Esophagus squamous epithelium (tissue), 5 donors: Measurements from ENCODE around the gene HSPA12A. TPM values are rescaled to one million over a fixed set of nuclear protein-coding genes. Genes with fewer than 3 reads are reported as not detected.
"Not testable (repeated sequence)": the region's sequence is repeated elsewhere in the genome, so short reads cannot be mapped to it uniquely, and the experiment has no call there.

Source experiments
- DNase-seq: peaks from one replicate; lab custom pipeline; 2025; lab: John Stamatoyannopoulos, UW
- H3K27ac ChIP-seq, 4 donors: fragments of 200-600 bp; sonication (generic); one replicate each; pipeline ENCODE4 v1.5.1; 2016 to 2019; ENCODE audit warnings: mild to moderate bottlenecking in 1 of 4
- H3K27me3 ChIP-seq, 4 donors: fragments of 200-600 bp; sonication (generic); 1 replicate in 3 of 4; 2 replicates in 1 of 4; pipeline versions ENCODE4 v1.5.1 to v1.6.0; 2017 to 2021; ENCODE audit warnings: antibody characterized with exemption in 1 of 4
- H3K36me3 ChIP-seq, 3 donors: fragments of 200-600 bp; sonication (generic); one replicate each; pipeline ENCODE4 v1.5.1; 2016 to 2019
- H3K4me1 ChIP-seq, 3 donors: fragments of 200-600 bp; sonication (generic); one replicate each; pipeline ENCODE4 v1.5.1; 2017 to 2019
- H3K4me3 ChIP-seq, 4 donors: fragments of 200-600 bp; sonication (generic); 1 replicate in 3 of 4; 2 replicates in 1 of 4; pipeline ENCODE4 v1.5.1; 2016 to 2019; ENCODE audit warnings: mild to moderate bottlenecking in 2 of 4, moderate library complexity in 1 of 4
- H3K9me3 ChIP-seq, 3 donors: fragments of 200-600 bp; sonication (generic); one replicate each; pipeline ENCODE4 v1.5.1; 2016 to 2019
- POLR2A ChIP-seq, 4 donors: fragments of 450-650 bp; IDR thresholded peaks; one replicate each; pipeline ENCODE4 v1.6.1; 2017; ENCODE audit warnings: antibody characterized with exemption in 4 of 4, mild to moderate bottlenecking in 4 of 4, moderate library complexity in 3 of 4
- WGBS, 2 donors: methylation state at CpG; one replicate each; pipeline ENCODE4 v1.1.5; 2018; 5-methylcytosine and 5-hydroxymethylcytosine counted together
- intact Hi-C: fragments of 100-400 bp; cut with DNase I; formaldehyde crosslinking; loops from one replicate; pipeline ENCODE4 v1.15.0; 2022
- total RNA-seq, 4 donors: library from RNA; depleted of rRNA; stranded (reverse); fragments of >200 nt; gene quantifications; one replicate each; pipeline ENCODE4 v1.1.0, GENCODE V29; 2016
- TF ChIP-seq, protein P1 (sequence below), 6 experiments: fragments of 450-650 bp in 4 of 6; fragments of 200-600 bp in 2 of 6; sonication (generic) in 2 of 6; IDR thresholded peaks; one replicate each; pipeline ENCODE4 v1.5.1; 2016 to 2019; ENCODE audit warnings: antibody characterized with exemption in 6 of 6, mild to moderate bottlenecking in 4 of 6, moderate library complexity in 4 of 6
- donor health status: DM: yes; HTN: yes; CAD: no.

The HSPA12A gene
- total RNA-seq, 4 donors from 2014 or later = 1.9 to 5.9 (median 2.3) TPM

GRCh38 chr10:116713846-116714245 lies 28.5 kb downstream of the HSPA12A start:
- H3K9me3 ChIP-seq = no peaks in the 10 kb centered on the region
- no peak overlapping the region for H3K4me3 ChIP-seq
- peaks cover 0 to 9% (median 0%) of the 10 kb centered on the region in 3 donors for H3K4me1 ChIP-seq
- 47 to 56% methylated on average over 1 of the region's 1 CpG for WGBS, 2 donors
- TF ChIP-seq, protein P1, sequence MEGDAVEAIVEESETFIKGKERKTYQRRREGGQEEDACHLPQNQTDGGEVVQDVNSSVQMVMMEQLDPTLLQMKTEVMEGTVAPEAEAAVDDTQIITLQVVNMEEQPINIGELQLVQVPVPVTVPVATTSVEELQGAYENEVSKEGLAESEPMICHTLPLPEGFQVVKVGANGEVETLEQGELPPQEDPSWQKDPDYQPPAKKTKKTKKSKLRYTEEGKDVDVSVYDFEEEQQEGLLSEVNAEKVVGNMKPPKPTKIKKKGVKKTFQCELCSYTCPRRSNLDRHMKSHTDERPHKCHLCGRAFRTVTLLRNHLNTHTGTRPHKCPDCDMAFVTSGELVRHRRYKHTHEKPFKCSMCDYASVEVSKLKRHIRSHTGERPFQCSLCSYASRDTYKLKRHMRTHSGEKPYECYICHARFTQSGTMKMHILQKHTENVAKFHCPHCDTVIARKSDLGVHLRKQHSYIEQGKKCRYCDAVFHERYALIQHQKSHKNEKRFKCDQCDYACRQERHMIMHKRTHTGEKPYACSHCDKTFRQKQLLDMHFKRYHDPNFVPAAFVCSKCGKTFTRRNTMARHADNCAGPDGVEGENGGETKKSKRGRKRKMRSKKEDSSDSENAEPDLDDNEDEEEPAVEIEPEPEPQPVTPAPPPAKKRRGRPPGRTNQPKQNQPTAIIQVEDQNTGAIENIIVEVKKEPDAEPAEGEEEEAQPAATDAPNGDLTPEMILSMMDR (IDR thresholded peaks at IDR 0.05) = no peak
- no peak for TF ChIP-seq POLR2A (IDR thresholded peaks at IDR 0.05)
- no peaks in the 10 kb centered on the region for H3K27me3 ChIP-seq
- no peak for DNase-seq
- intact Hi-C loops = no loop called here
- no peak overlapping the region for H3K27ac ChIP-seq
- no peaks in the 10 kb centered on the region for H3K36me3 ChIP-seq

- H3K9me3 ChIP-seq = no peaks in the 10 kb centered on the region
- H3K27me3 ChIP-seq = no peaks in the 10 kb centered on the region
- peaks cover 0 to 13% (median 0%) of the 10 kb centered on the region in 3 donors for H3K4me1 ChIP-seq
- TF ChIP-seq, protein P1 (IDR thresholded peaks at IDR 0.05) = no peak
- no peak for TF ChIP-seq POLR2A (IDR thresholded peaks at IDR 0.05)
- no peaks in the 10 kb centered on the region for H3K36me3 ChIP-seq
- no peak overlapping the region for H3K27ac ChIP-seq
- intact Hi-C loops = no loop called here
- 70 to 91% methylated on average over 2 of the region's 2 CpGs for WGBS, 2 donors
- no peak overlapping the region for H3K4me3 ChIP-seq
- DNase-seq = no peak
Observed at GRCh38 chr10:116712989-116713543, 29.3 kb downstream of the HSPA12A start.

DNA sequence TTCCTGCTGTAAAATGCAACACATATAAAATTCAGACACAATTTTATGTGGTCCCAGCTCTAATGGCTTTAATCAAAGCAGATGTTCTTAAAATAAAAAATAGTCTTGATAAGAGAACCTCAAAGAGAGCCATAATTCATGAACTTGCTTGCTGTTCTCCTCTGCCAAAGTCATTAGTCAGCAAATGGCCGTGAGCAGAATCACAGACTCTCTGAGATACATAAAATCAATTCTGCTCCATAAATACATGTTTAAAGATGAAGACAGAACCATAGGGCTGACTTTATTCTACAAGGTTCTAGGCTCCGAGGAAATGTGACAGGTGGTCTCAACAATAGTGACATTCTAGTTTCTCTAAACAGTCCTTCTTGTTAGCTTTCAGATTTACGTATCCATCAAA lies 29.8 kb downstream of the HSPA12A start:
- DNase-seq = no peak
- Histone ChIP-seq H3K4me3 (no peak overlapping the region), H3K27ac (no peak overlapping the region), H3K9me3 (no peaks in the 10 kb centered on the region), H3K36me3 (no peaks in the 10 kb centered on the region), H3K4me1 (peaks cover 0 to 17% (median 0%) of the 10 kb centered on the region in 3 donors), H3K27me3 (no peaks in the 10 kb centered on the region)
- no peak for TF ChIP-seq POLR2A (IDR thresholded peaks at IDR 0.05)
- TF ChIP-seq, protein P1 (IDR thresholded peaks at IDR 0.05) = no peak
- 54 to 75% methylated on average over 3 of the region's 3 CpGs for WGBS, 2 donors
- intact Hi-C loops = no loop called here

DNA sequence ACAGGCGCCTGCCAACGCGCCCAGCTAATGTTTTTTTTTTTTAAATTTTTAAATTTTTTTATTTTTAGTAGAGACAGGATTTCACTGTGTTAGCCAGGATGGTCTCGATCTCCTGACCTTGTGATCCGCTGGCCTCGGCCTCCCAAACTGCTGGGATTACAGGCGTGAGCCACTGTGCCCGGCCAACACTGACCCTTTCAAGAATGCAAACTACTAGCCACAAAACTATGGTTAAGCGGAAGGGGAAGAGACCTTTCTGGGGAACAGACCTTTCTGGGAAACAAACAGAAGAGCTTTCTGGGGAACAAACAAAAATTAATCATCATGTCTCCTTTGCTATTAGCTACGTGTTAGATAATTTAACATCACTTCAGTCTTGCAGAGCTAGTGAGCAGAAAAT lies 30.6 kb downstream of the HSPA12A start:
- H3K36me3 ChIP-seq, DNase-seq, H3K9me3 ChIP-seq, intact Hi-C loops, H3K27me3 ChIP-seq, H3K4me3 ChIP-seq, H3K27ac ChIP-seq: not testable (repeated sequence)
- peaks cover 0 to 17% (median 0%) of the 10 kb centered on the region in 3 donors for H3K4me1 ChIP-seq
- WGBS, 2 donors = 93 to 94% methylated on average over 7 to 10 of the region's 10 CpGs

GRCh38 chr10:116710076-116710475 lies 32.3 kb downstream of the HSPA12A start:
- Histone ChIP-seq H3K9me3 (no peaks in the 10 kb centered on the region), H3K27me3 (no peaks in the 10 kb centered on the region), H3K36me3 (no peaks in the 10 kb centered on the region), H3K27ac (no peak overlapping the region), H3K4me1 (peaks cover 0 to 12% (median 0%) of the 10 kb centered on the region in 3 donors), H3K4me3 (no peak overlapping the region)
- no peak for TF ChIP-seq POLR2A (IDR thresholded peaks at IDR 0.05)
- TF ChIP-seq, protein P1 (IDR thresholded peaks at IDR 0.05) = no peak
- DNase-seq = no peak
- WGBS, 2 donors = 78 to 80% methylated on average over 1 to 3 of the region's 4 CpGs
- intact Hi-C loops = no loop called here
